GM12892 (cell line): ENCODE measurements around the gene BICC1.

Experiments used
- POLR2A ChIP-seq: IDR thresholded peaks from 2 replicates; pipeline ENCODE4 v1.6.1; 2011; ENCODE audit warnings: low read depth, low read length, control low read depth
- POLR2AphosphoS5 ChIP-seq: IDR thresholded peaks from 2 replicates; pipeline ENCODE4 v1.6.1; 2011; ENCODE audit warnings: low read depth, low read length, control low read depth

DNA sequence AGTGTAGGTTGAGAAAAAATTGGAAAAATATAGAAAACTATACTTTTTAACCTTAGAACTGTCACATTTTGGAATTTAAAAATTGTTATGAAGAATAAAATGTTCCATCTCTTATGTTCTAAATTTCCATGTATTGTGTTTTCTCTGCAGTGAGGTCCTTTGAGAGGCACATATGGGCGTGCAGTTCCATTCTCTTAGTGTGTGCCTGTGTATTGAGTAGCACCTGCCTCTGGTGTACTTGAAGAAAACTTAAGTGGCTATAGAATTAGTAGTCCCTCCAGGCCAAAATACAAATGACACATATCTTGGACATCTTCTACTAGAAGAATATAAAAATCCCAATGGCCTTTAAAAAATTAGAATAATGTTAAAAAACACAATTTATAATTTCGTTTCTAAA lies 149.2 kb downstream of the BICC1 start:
- TF ChIP-seq POLR2AphosphoS5: no peak
- TF ChIP-seq POLR2A: no peak
